ENCODE measurements around the gene CAMK4.
A peak's percentile ranks its signal among the peaks of the same experiment; 100 is the strongest.

CAMK4 gene

DNA sequence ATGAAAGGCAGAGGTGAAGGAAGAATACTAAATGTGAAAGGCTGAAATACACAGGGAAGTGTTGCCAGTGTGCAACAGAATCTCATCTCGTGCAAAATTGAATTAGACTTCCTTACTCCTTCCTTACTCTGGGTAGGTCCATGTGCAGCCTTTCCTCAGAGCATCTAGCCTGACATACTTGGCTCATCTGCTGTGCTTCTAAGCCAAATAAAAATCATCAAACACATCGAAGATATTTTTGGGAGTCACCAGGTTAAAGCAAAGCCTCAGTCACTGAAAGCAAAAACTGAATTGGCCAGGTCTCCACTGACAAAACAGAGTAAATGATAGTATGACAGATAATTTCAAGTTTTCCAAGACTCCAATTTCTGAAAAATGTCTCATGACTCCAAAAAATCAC, 268.8 kb downstream of the CAMK4 start:
- DNase-seq (ENCODE audit: low read depth), result no peak

DNA sequence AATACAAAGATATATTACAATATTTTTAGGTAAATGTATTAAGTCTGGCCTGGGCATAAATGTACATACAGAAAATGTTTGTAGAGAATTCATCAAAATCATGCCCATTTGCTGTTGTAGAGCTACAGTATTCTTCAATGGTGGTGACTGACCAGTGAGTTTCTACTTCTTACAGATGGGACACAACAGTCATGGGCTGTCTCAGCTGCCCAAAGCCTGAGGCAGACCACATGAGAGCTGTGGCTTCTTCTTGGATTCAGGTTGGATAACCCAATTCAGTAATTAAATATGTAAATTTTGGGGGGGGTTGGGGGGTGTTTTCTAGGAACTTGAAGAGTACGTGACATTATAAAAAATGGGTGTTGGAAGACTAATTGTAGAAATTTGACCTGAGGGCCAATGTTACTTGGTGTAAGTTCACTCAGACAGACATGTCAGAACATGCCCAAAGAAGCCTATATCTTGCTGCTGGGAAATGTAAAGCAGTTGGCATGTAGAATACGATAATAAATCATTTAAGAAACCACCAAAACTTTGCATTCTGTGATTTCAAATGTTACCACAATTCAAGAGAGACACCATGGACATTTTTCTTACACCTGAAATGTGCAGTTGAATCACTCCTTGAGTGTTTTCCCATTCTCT, 270.3 kb downstream of the CAMK4 start:
- DNase-seq (ENCODE audit: low read depth), result no peak

DNA sequence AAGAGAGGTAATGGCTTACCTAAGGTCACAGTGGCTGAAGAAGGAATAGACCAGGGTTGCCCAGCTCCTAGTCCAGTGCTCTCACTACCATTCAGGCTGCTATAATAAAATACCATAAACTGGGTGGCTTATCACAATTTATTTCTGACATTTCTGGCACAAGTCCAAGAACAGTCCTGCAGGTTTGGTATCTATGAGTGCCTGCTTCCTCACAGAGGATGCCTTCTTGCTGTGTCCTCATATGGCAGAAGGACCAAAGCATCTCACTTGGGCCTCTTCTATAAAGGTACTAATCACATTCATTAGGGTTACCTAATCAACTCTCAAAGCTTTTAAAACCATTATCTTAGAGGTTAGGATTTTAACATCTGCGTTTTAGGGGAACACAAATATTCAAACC, 271.0 kb downstream of the CAMK4 start:
- no peak for DNase-seq (ENCODE audit: low read depth)

DNA sequence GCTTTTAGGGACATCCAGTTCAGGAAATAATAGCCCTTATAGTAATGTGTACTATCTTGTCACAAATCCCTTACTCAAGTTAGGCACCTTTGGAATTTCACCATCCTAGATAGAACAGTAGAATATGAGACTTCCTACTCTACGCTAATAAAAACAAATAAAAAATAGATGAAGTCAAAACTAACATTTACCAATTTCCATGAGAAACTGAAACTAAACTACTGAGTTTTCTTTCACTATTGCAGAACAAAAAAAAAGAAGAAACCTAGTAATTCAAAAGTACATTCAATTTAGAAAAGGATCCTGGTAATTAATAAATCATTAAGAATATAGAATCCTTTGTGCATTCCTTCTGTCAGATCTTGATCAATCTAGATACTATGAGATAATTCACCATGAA, 274.2 kb downstream of the CAMK4 start:
- DNase-seq (ENCODE audit: low read depth), result no peak

DNA sequence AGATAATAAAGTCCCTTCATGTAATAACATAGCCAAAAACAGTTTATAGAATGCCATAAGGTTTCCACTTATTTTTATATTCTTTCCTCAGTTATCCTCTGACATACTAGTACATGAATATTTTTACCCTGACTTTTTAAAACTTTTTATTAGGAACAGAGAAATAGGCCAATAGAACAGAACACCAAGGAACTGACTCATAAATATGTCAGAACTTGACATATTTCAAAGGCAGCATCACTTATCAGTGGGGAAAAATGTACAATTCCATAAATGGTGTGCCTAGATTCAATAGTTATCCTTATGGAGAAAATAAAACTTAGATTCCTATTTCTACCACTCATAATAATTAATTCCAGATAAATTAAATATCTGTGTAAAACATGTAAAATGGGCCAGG, 278.8 kb downstream of the CAMK4 start:
- DNase-seq (ENCODE audit: low read depth), result no peak

DNA sequence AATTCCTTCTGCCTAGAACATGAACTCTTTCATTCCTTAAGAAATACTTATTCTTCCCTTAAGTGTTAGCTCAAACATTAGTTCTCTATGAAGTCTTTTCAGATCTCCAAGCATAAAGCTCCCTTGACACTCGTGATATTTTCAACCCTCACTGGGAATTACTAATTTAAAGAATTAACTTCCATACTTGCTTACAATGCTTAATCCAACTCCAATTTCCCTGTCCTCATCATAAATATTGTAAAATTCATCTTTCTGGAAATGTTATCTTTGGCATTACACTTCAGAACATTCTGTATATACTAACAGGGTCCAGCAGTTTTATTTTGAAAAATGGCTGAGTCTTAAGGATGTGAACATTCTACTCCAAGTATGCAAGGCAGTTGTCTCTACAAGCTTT, 280.9 kb downstream of the CAMK4 start:
- no peak for DNase-seq (ENCODE audit: low read depth)

DNA sequence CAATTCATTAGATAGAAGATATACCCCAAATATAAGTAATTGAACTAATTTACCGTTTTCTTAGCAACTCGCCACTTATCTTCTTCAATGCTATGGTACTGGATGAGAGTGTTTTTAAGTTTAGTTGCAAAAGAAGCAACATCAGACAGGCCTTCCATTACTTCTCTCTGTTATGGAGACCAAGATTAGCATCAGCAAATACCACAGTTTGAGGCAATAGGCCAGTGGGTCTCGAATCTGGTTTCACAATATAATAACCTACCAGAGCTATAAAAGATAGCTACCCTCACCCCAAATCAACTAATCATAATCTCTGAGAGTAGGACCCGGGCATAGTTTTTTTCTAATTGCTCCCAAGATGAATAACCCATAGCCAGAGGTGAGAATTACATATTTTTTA, 283.1 kb downstream of the CAMK4 start:
- DNase-seq (ENCODE audit: low read depth), result no peak

DNA sequence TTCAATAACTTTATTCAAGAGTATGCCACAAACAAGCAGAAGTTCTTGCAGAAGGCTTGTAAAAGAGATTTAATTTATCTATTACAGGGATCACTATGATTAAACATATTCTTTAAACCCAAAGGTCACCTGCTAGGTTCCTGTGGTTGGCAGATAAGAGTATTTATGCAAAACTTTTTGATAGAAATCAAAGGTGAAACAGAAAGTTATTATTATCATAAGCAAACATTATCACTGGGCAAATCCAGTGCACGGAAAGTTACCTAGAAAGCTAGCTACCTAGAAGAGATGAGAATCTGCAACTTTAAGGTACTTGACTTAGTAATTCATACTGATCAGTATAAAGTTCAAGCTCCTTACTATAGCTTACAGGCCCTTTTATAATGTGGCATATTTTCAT, 284.9 kb downstream of the CAMK4 start:
- DNase-seq (ENCODE audit: low read depth), result no peak

DNA sequence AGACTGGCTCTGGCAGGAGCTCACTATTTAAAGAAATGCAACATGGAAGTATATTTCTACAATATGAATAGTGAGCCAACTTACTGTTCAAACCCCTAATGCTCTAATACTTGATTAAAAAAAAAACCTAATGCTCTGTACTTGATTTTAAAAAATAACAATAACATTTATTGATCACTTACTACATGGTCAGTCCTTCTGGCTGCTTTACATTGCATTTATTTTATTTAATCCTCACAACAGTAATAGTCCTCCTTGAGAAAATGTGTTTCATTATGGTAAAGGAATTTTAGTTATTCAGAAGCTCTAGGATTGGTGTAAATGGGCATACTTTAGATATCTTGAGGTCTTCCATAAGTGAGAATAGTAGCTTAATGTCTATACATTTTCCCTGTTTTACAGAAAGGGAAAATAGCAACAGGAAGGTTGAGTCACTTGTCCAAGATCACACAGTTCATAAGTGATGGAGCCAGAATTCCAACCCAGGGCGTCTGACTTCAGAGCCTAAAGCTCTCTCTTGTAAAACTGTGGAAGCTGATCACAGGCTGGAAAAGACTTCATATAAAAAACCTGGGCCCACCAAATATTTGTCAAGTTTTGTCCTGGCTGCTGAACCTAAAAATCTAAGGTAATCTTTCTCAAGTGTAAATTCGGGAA, 287.1 kb downstream of the CAMK4 start:
- no peak for DNase-seq (ENCODE audit: low read depth)

DNA sequence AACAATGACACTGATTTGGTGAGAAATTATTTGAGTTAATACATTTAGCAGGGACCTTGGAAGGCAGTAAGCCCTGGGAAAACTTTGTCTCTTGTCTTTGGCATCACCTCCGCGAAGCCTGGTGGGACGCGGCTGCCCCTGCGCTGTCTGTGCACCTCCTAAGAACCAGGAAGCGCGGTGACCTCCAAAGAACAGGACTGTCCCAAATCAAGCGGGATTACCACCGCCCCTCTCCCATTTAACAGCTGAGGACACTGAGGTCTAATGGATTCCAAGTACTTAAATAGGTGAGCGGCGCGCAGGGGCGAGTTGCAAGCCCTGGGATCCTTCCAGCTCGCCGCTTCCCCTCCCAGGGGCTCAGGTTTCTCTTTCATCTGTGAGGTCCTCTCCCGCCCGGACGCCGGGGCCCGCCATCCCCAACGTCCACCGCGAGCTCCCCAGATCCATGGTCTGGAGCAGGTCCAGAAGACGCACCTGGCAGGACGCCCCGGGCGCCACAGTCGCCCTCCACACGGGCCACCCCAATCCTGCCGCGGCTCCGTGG, 287.7 kb downstream of the CAMK4 start:
- peak; percentile 6 for DNase-seq (ENCODE audit: low read depth)

DNA sequence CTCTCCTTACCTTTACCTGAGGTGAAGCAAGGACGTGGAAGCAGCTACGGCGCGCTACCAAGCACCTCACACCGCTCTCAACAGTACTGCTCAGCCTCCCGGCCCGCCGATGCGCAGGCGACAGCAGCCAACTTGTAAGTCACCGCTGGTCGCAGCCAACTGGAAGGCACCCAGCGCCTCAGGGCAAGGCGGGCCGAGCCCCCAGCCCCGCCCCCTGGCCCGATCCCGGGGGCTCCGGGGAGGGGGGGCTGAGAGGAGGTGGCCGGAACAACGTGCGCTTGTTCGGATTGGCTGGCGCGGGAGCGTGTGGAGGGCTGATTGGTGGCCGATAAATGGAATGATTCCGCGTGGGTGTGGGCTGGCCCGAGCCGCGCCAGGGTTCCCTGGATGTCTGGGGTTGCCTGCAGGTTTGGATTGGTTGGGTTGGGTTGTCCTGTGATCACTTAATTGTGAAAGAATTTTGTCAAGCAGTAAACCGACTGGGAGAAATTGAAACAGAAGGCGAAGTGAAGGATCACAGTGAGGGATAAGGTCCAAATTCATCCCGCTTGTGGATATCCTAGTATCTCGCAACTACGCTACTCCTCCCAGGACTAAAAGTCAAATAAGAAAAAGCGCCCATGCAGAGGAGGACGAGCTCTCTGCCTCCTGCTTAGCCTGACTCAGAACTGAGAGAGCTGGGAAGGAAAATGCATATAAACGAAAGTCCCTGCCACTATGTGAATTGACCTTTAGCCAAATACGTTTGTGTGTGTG, 288.4 kb downstream of the CAMK4 start, which contains the start of gene STARD4:
Gene STARD4, minus strand, starts transcription at position 161 of the 756 bp plus-strand sequence. CDS start 5,102 bp downstream, outside the sequence.
- DNase-seq (ENCODE audit: low read depth), result peak; percentile 87

DNA sequence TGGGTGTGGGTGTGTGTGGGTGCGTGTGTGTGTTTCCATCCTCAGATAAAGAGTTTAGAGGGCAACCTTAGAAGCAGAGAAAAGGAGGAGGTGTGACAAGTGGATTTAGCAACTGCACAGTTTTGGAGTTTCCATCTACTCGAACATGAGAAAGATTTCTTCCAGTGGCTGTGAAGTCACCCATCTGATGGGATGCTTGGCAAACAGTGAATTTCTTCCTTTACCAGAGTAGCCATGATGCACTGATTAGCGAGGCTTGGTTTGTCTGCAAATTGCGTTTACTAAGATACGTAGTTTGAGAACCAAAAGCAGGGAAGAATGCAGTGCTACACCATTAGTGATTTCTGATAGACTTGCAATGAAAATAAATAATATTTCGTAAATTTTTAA, 288.9 kb downstream of the CAMK4 start:
- DNase-seq (ENCODE audit: low read depth), result no peak

DNA sequence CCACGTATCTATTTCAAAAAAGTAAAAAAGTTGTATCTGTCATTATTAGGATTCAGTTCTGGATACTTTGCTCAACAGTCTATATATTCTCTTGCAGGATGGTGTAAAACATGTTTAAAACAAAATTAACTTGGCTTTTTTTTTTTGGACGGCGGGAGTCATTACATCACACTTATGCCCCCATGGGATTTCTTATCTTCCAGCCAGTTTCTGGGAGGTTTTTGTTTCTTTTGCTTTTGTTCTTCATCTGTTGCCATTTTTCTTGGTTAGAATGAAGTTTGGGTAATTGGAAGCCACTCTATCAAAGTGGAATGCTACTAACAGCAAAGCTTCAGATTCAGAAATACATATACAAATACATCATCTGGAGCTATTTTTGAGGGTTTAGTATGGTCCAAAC, 289.9 kb downstream of the CAMK4 start:
- DNase-seq (ENCODE audit: low read depth), result no peak

DNA sequence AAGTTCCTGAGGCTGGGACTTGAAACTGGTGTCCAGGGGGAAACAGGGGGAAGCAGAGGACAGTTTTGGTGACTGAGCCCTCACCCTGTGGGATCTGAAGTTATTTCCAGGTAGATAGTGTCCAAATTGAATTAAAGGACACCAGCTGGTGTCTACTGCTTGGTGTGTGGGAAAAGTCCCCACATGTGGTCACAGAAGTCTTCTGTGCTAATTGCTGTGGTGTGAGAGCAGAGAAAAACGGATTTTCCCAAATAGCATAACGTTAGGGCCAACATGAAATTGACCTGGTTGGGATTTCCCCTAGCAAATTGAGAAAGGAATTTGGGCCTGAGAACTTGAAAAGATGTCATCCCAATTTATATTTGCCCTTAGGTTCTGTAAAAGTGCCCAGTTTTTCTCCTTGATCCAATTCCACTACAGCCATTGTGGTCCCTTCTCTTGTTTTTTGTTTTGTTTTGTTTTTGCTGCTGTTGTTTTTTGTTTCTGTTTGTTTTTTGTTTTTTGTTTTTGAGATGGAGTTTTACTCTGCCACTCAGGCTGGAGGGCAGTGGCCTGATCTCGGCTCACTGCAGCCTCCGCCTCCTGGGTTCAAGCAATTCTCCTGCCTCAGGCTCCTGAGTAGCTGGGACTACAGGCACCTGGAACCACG, 293.8 kb downstream of the CAMK4 start:
- DNase-seq (ENCODE audit: low read depth), result no peak

DNA sequence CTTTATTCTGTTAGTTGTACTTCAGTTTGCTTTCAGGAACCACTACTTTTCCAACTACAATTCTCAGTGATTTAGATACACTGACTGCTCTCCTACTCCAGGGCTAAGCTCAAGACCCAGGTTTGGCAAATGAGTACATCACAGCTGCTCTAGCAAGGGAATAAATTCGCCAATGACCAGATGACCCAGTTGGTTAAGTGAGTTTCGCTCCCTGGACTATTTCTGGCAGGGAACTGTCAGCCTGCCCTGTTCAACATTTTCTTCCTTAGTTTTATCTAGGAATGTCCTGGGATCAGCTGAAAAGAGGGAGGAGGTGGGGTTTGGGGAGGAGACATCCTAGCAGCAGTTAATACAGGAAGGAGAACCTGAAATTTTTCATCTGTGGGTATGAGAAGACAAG, 294.6 kb downstream of the CAMK4 start:
- no peak for DNase-seq (ENCODE audit: low read depth)

DNA sequence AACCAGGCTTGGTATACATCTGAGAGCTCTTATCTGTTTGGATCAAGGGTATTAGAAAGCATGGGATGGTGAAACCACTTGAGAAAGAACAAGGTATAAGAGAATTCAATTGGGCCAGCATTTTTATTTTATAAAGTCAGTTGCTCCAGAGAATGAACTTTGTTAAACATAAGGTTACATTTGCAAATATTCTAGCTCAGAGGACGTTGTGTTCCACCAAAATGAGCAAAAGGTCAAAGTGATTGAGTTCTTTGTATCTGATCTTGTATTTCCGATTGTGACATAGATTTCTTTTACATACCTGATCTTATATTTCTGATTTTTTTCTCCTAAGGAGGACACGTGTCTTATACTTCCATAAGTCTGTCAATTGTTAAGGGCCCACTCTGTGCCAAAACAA, 296.7 kb downstream of the CAMK4 start:
- no peak for DNase-seq (ENCODE audit: low read depth)

DNA sequence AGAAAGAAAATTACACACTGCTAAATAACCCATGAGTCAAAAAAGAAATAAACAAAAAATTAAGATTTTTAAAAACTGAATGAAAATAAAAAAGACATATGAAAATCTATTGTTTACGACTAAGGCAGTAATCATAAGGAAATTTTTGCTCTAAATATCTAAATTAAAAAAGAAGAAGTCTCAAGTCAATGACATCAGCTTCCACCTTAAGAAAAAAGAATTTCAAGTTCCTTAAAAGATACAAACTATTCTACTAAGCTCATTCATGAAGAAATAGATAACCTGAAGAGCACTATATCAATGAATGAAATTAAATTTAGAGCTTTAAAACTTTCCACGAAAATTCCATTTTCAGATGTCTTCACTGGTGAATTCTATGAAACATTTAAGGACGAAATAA, 303.9 kb downstream of the CAMK4 start:
- no peak for DNase-seq (ENCODE audit: low read depth)

DNA sequence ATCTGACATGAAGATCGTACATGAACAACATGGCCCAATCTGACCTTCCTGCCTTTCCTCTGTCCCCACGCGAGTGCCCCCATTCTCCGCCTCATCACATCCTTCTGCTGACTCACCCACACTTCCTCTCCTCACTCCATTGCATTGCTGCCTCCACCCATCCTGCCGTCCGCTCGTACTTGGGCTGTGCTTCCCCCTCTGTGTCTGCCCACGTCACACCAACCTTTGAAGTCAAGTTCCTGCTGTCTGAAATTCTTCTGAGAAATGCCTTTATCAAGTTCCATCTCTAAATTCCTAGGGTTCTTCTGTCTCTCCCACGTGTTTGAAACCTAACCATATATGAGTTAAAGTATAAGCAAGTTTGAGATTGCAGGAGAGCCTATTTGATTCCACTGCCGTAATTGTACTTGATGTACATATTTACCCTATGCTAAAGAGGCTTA, 306.1 kb downstream of the CAMK4 start:
- peak; percentile 83 for DNase-seq (ENCODE audit: low read depth)

DNA sequence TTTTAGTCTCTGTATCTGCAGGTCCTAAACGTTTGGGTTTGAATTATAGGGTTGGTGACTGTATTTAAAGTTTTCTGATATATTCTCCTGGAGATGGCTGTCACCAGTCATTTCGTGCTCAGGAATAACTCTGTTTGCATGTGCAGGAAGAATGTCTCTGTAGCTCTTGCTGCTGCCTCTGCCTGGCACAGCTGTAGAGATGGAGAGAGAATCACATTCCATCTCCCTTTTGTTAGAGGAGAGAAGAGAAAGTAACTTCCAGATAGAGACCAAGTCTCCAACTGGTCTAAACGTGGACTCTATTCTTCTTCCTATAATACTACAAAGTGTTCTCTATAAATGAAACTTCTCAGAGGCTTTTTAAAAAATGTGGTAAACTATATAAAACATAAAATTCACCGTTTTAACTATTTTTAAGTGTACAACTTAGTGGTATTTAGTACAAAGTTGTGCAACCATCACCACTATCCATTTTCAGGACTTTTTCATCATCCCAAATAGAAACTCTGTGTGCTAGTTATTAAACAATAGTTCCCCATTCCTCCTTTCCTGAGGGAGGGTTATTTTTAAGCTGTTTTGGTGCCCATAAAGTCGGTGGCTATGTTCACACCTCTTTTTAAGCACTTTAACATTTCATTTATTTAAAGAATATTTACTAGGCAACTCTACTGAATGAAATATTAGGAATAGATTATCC, 308.9 kb downstream of the CAMK4 start:
- DNase-seq (ENCODE audit: low read depth), result no peak

DNA sequence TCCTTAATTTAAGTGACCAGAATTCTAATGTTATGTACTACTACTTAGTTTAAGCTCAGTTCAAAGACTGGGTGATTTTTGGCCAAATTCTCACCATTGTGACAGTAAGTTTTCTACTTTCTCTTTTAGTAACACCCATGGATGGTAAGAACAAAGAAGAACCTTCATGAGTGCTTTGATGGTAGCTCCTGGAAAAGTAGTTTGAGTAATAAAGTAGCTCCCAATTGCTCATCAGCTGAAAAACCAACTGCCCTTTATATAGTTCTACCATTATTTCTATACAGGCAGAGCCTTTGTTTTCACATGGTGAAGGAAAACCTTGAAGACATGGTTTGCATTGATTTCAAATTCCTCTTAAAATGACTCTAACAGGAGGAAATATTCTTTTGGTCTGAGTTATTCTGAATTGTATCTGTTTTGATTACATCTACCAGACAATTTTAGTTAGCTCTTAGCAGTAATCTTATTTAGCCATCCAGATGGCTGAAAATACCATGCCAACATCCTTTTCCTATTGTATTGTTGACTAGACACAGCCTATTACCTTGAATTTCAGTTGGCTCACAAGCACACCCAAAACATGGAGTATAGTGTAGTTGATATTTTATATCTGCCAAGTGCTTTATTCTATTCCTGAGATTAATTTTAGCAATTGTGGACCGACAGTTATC, 311.8 kb downstream of the CAMK4 start:
- no peak for DNase-seq (ENCODE audit: low read depth)
